GM12874 (cell line): ENCODE data around the gene GAPT.

Experiments used
- CTCF ChIP-seq: IDR thresholded peaks from 2 replicates; pipeline ENCODE4 v1.5.1; 2011; ENCODE audit warnings: low read depth, mild to moderate bottlenecking, control low read depth, low read length, moderate library complexity; ENCODE audit not compliant: insufficient read depth

The GAPT gene

GRCh38 chr5:58482536-58482935 is 8.7 kb upstream of the GAPT start:
- no peak for TF ChIP-seq CTCF

GRCh38 chr5:58484505-58484904 is 6.7 kb upstream of the GAPT start:
- no peak for TF ChIP-seq CTCF

- no peak for TF ChIP-seq CTCF
Observed at GRCh38 chr5:58486290-58486689, 4.9 kb upstream of the GAPT start.

- no peak for TF ChIP-seq CTCF
Observed at GRCh38 chr5:58490402-58491050, 709 bp upstream of the GAPT start.

GRCh38 chr5:58493141-58493540 is 1.9 kb downstream of the GAPT start:
- TF ChIP-seq CTCF, result no peak

GRCh38 chr5:58496488-58496887 is 5.3 kb downstream of the GAPT start:
- peak; percentile 34; the same call in 1 of the 2 replicates for TF ChIP-seq CTCF

- no peak for TF ChIP-seq CTCF
Observed at GRCh38 chr5:58497386-58497785, 6.2 kb downstream of the GAPT start.

- no peak for TF ChIP-seq CTCF
Observed at GRCh38 chr5:58497921-58498320, 6.7 kb downstream of the GAPT start.
